Pancreas (tissue), 10 donors: ENCODE results near the gene PPTC7. TPM values are rescaled to one million over a fixed set of nuclear protein-coding genes. Genes with fewer than 3 reads are reported as not detected.
"Not testable (repeated sequence)": the region's sequence is repeated elsewhere in the genome, so short reads cannot be mapped to it uniquely, and the experiment has no call there.

Experiments
- ATAC-seq, 4 donors: fragments of 200-7000 bp; cut with Tn5 transposase; one replicate each; pipeline versions ENCODE4 v1.8.0 to v1.9.1; 2020; ENCODE audit warnings: mild to moderate bottlenecking in 4 of 4, moderate library complexity in 4 of 4
- DNase-seq, 6 donors: peaks; one replicate each; pipeline ENCODE4 v3.0.0-alpha.2; 2020
- FAIRE-seq: peaks from 2 replicates; lab custom pipeline; 2012; peaks lifted over from hg19 to GRCh38; lab: Jason Lieb, UNC
- H3K27ac ChIP-seq, 4 donors: fragments of 200-600 bp; sonication (generic); 1 replicate in 3 of 4; 2 replicates in 1 of 4; pipeline versions ENCODE4 v1.5.0 to v1.8.0; 2020
- H3K27me3 ChIP-seq, 4 donors: fragments of 200-600 bp; one replicate each; pipeline ENCODE4 v1.8.0; 2021
- H3K36me3 ChIP-seq, 3 donors: fragments of 200-600 bp; sonication (generic) in 1 of 3; one replicate each; pipeline versions ENCODE4 v1.5.0 to v1.8.0; 2020 to 2021
- H3K4me1 ChIP-seq, 3 donors: fragments of 200-600 bp; one replicate each; pipeline ENCODE4 v1.8.0; 2021
- H3K4me3 ChIP-seq, 4 donors: fragments of 200-600 bp; sonication (generic) in 2 of 4; one replicate each; pipeline versions ENCODE4 v1.5.0 to v1.8.0; 2020 to 2021
- H3K9me3 ChIP-seq, 4 donors: fragments of 200-600 bp; one replicate each; pipeline ENCODE4 v1.8.0; 2021
- WGBS, 2 donors: extraction: QIAGEN DNeasy Blood & Tissue Kit; methylation state at CpG; one replicate each; pipeline ENCODE4 v1.1.7; 2013; 5-methylcytosine and 5-hydroxymethylcytosine counted together
- intact Hi-C, 3 donors: fragments of 100-400 bp; cut with DNase I; formaldehyde crosslinking; loops; one replicate each; pipeline versions ENCODE4 v1.11.1 to v1.14.2; 2022
- polyA plus RNA-seq, 2 donors: library from polyadenylated mRNA; stranded (reverse); fragments of 200-250 nt; gene quantifications; one replicate each; pipeline ENCODE4 v1.2.3, GENCODE V29; 2013
- total RNA-seq, 6 donors: library from RNA; stranded (reverse); fragmentation: NEBNext Ultra II Directional in 4 of 6; extraction: Animal tissue kit (Norgen Biotek cat#: 25700) in 4 of 6; gene quantifications; one replicate each; pipeline versions ENCODE4 v1.2.1 to v1.2.4, GENCODE V29; 2021 to 2023
- TF ChIP-seq, protein P1 (sequence below), 4 donors: fragments of 200-600 bp; sonication (generic) in 3 of 4; IDR thresholded peaks; one replicate each; pipeline versions ENCODE4 v1.5.0 to v1.8.0; 2021; ENCODE audit warnings: antibody characterized with exemption in 4 of 4
- donor health status: healthy with polysubstance abuse.
- donor health status: DM: no; HTN: no; CAD: no; lungs with moderate emphysema.
- donor health status: DM: no; HTN: no; CAD: no.
- donor health status: control.
- donor health status: control.
- donor health status: Bipolar disorder and iron deficiency.
- donor health status: DM: yes; HTN: yes; CAD: no.
- donor health status: DM: no; HTN: no; CAD: no.
- donor health status: DM: no; HTN: no; CAD: no.
- donor health status: DM: yes; HTN: yes; CAD: no.

PPTC7 gene
- total and polyA plus RNA-seq, 8 donors = 2.2 to 9.0 (median 5.8) TPM

DNA sequence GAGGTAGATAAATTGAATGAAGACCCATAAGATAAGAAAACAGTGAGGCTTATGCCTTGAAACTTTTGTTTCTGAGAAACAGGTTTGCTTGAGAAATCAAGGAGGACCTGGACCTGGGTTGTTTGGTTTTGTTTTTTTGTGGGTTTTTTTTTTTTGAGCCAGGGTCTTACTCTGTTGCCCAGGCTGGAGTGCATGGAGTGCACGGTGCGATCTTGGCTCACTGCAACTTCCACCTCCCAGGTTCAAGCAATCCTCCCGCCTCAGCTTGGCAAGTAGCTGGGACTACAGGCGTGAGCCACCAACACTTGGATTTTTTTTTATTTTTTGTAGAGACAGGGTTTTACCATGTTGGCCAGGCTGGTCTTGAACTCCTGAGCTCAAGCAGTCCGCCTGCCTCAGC, 9.0 kb upstream of the PPTC7 start:
- H3K27ac ChIP-seq = peak overlapping the region in 3 of 4 donors; percentile 8 to 74 (median 66)
- ATAC-seq (peak in 2 of 4 donors; percentile 9 to 40), FAIRE-seq (no peak), DNase-seq (no peak)
- H3K36me3 ChIP-seq = no peaks in the 10 kb centered on the region
- WGBS, 2 donors = 43 to 55% methylated on average over 5 of the region's 5 CpGs
- intact Hi-C loops = loop anchor here in 2 of 3 donors (10.0 kb wide), 2 partner anchors 47 to 77 kb away; no protein-coding TSS in a partner anchor
- no peaks in the 10 kb centered on the region for H3K9me3 ChIP-seq
- H3K4me1 ChIP-seq = peaks cover 10 to 18% (median 13%) of the 10 kb centered on the region in 3 donors
- TF ChIP-seq, protein P1, sequence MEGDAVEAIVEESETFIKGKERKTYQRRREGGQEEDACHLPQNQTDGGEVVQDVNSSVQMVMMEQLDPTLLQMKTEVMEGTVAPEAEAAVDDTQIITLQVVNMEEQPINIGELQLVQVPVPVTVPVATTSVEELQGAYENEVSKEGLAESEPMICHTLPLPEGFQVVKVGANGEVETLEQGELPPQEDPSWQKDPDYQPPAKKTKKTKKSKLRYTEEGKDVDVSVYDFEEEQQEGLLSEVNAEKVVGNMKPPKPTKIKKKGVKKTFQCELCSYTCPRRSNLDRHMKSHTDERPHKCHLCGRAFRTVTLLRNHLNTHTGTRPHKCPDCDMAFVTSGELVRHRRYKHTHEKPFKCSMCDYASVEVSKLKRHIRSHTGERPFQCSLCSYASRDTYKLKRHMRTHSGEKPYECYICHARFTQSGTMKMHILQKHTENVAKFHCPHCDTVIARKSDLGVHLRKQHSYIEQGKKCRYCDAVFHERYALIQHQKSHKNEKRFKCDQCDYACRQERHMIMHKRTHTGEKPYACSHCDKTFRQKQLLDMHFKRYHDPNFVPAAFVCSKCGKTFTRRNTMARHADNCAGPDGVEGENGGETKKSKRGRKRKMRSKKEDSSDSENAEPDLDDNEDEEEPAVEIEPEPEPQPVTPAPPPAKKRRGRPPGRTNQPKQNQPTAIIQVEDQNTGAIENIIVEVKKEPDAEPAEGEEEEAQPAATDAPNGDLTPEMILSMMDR (IDR thresholded peaks at IDR 0.05) = no peak
- no peak overlapping the region for H3K4me3 ChIP-seq
- H3K27me3 ChIP-seq = no peaks in the 10 kb centered on the region

DNA sequence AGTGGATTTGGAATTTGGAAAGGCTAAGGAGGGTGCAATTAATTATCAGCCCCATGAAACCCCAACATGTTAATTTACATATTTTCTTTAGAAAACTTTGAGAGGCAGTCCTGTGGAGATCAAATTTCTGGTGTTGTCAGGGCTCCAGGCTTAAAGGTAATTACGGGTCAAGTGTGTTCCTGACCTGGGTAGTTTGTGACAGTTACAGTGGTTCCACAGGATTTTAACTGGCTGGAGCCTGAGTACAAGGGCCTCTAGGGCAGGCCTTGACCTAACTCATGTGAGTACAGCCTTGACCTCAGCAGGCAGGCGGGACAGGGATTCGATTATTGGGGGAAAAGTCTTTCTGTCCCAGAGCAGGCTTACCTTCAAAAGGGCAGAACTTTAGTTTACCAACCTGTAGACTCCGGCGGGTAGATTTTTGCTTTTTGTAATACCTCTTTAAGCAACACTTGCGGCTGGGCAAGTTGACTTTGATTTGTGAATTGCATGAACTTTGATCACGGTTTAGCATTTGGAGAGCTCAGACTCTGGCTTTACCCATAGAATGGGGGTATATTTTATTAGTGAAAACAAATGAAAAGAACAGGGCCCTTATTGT, 8.4 kb upstream of the PPTC7 start:
- Histone ChIP-seq H3K9me3 (no peaks in the 10 kb centered on the region), H3K36me3 (no peaks in the 10 kb centered on the region), H3K27ac (peak overlapping the region in 2 of 4 donors; percentile 66 to 74), H3K4me3 (no peak overlapping the region), H3K27me3 (no peaks in the 10 kb centered on the region), H3K4me1 (peaks cover 10 to 18% (median 13%) of the 10 kb centered on the region in 3 donors)
- ATAC-seq (peak; percentile 69 to 86 (median 78)), DNase-seq (no peak), FAIRE-seq (no peak)
- WGBS, 2 donors = 14 to 15% methylated on average over 7 of the region's 7 CpGs
- intact Hi-C loops = loop anchor here in 2 of 3 donors (10.0 kb wide), 2 partner anchors 47 to 77 kb away; no protein-coding TSS in a partner anchor
- TF ChIP-seq, protein P1 (IDR thresholded peaks at IDR 0.05) = no peak

DNA sequence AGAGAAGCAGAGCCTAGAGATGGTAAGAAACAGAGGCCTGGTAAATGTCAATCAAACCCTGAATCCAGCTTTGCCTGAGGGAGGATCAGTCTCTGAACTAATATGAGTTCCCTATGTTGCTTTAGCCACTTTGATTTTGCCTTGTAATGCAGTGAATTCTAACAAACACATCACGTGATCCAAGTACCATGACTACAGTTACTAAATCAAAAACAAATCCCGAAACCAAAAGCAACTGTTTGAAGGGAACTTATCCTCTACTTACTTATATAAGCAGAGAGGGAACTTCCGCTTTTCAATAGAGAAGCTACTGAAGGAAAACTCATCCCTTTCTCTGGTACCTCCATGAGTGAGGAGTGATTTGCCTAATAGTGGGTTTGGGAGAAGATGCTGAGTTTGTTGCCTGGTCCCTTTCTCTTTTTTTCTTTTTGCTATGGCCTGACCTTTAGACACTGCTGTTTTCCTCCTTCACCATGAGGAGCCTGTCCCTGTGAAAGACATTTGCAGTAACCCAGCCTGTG, 7.7 kb upstream of the PPTC7 start:
- TF ChIP-seq, protein P1 (IDR thresholded peaks at IDR 0.05) = no peak
- intact Hi-C loops = loop anchor here in 2 of 3 donors (10.0 kb wide), 2 partner anchors 46 to 76 kb away; no protein-coding TSS in a partner anchor
- Histone ChIP-seq H3K9me3 (no peaks in the 10 kb centered on the region), H3K4me3 (no peak overlapping the region), H3K27ac (peak overlapping the region in 2 of 4 donors; percentile 66 to 74), H3K27me3 (no peaks in the 10 kb centered on the region), H3K4me1 (peaks cover 14 to 21% (median 14%) of the 10 kb centered on the region in 3 donors), H3K36me3 (no peaks in the 10 kb centered on the region)
- FAIRE-seq (no peak), DNase-seq (no peak), ATAC-seq (peak in 3 of 4 donors; percentile 43 to 73 (median 72))
- 73 to 80% methylated on average over 3 of the region's 3 CpGs for WGBS, 2 donors

DNA sequence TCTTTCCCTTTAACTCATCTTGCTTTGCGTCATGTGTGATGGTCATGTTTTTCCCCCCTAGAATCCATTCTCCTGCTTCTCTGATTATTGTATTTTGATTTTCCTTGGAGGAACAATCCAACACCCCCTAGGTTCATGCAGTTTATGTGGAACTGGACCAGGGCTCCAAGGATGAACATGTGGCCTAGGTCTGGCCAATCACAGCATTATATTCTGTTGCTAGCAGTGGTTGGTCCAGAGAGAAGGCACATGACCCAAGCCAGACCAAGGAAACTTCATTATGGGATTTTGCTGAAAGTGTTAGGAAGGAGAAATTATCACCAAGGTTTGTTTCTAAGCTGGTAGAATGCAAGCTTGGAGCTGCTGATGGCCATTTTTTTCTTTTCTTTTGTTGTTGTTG, 6.9 kb upstream of the PPTC7 start:
- TF ChIP-seq, protein P1 (IDR thresholded peaks at IDR 0.05) = no peak
- WGBS, 2 donors = 93 to 98% methylated on average over 1 of the region's 1 CpG
- DNase-seq (no peak), ATAC-seq (no peak), FAIRE-seq (no peak)
- Histone ChIP-seq H3K9me3 (no peaks in the 10 kb centered on the region), H3K4me1 (peaks cover 19 to 28% (median 22%) of the 10 kb centered on the region in 3 donors), H3K27me3 (no peaks in the 10 kb centered on the region), H3K4me3 (no peak overlapping the region), H3K36me3 (no peaks in the 10 kb centered on the region), H3K27ac (peak overlapping the region in 1 of 4 donors; percentile 66)
- intact Hi-C loops = loop anchor here in 2 of 3 donors (10.0 kb wide), 2 partner anchors 45 to 75 kb away; no protein-coding TSS in a partner anchor

DNA sequence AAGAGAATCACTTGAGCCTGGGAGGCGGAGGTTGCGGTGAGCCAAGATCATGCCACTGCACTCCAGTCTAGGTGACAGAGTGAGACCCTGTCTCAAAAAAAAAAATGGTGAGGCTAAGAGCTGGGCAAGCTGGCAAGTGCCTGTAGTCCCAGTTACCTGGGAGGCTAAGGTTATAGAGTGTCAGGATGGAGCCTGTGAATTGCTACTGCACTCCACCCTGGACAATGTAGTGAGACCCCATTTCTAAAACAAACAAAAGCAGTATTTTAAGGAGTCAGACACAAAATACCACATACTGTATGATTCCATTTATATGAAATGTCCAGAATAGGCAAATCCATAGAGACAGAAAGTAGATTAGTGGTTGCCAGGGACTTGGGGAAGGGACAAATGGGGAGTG, 4.0 kb upstream of the PPTC7 start:
- intact Hi-C loops, H3K27me3 ChIP-seq, DNase-seq, H3K36me3 ChIP-seq, H3K9me3 ChIP-seq, H3K4me3 ChIP-seq, FAIRE-seq, H3K27ac ChIP-seq, ATAC-seq: not testable (repeated sequence)
- 100% methylated on average over 2 of the region's 2 CpGs for WGBS, 2 donors
- peaks cover 31 to 40% (median 32%) of the 10 kb centered on the region in 3 donors for H3K4me1 ChIP-seq
